DOHH2 (cell line): ENCODE data around the gene BAHD1.

ENCODE experiments used
- EZH2phosphoT487 ChIP-seq: fragments of 200-600 bp; sonication (generic); IDR thresholded peaks from 2 replicates; pipeline ENCODE4 v1.6.1; 2017; ENCODE audit warnings: borderline replicate concordance, mild to moderate bottlenecking, antibody characterized with exemption, low read length, moderate library complexity, mixed read lengths
- TF ChIP-seq, protein P1 (sequence below): fragments of 200-600 bp; sonication (generic); IDR thresholded peaks from one replicate; pipeline ENCODE4 v1.5.1; 2014; ENCODE audit warnings: antibody characterized with exemption, mild to moderate bottlenecking, low read depth, low read length; ENCODE audit not compliant: poor library complexity, severe bottlenecking

DNA sequence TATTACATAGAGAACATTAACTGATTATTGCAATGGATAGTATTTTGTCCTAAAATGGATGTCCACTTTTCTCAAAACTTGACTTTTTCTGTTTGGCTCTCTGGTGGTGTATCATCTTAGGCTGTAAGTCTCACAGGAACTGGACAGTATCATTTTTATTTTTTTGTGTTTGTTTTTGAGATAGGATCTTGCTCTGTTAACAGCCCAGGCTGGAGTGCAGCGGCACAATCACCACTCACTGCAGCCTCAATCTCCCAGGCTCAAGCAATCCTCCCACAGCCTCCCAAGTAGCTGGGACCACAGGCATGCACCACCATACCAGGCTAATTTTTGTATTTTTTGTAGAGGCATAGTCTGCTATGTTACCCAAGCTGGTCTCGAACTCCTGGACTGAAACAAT lies 43.2 kb downstream of the BAHD1 start:
- TF ChIP-seq, protein P1, sequence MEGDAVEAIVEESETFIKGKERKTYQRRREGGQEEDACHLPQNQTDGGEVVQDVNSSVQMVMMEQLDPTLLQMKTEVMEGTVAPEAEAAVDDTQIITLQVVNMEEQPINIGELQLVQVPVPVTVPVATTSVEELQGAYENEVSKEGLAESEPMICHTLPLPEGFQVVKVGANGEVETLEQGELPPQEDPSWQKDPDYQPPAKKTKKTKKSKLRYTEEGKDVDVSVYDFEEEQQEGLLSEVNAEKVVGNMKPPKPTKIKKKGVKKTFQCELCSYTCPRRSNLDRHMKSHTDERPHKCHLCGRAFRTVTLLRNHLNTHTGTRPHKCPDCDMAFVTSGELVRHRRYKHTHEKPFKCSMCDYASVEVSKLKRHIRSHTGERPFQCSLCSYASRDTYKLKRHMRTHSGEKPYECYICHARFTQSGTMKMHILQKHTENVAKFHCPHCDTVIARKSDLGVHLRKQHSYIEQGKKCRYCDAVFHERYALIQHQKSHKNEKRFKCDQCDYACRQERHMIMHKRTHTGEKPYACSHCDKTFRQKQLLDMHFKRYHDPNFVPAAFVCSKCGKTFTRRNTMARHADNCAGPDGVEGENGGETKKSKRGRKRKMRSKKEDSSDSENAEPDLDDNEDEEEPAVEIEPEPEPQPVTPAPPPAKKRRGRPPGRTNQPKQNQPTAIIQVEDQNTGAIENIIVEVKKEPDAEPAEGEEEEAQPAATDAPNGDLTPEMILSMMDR, result no peak
- TF ChIP-seq EZH2phosphoT487, result no peak
